NCI-H446 (cell line): ENCODE measurements around the gene PGD.
A peak's percentile ranks its signal among the peaks of the same experiment; 100 is the strongest.
"Not testable (repeated sequence)": the region's sequence is repeated elsewhere in the genome, so short reads cannot be mapped to it uniquely, and the experiment has no call there.

Experiments
- DNase-seq, 2 experiments: peaks; one replicate each; lab custom pipeline; 2025; lab: John Stamatoyannopoulos, UW

PGD gene

DNA sequence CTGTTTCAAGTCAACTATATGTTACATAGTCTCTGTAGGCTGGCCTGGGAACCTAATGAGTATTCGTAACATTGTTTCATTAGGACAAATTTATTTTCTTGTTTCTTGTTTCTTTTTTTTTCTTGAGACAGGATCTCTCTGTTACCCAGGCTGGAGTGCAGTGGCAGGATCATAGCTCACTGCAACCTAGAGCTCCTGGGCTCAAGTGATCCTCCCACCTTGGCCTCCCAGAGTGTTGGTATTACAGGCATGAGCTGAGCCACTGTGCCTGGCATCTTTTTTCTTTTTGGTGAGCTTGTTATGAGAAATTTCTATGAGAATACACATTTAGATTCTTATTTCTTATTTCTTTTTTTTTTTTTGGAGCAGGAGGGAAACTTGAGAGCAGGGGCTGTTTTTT lies 38.2 kb downstream of the PGD start:
- no peak for DNase-seq

- DNase-seq: no peak
Measured at GRCh38 chr1:10438677-10439163, 39.9 kb downstream of the PGD start.

DNA sequence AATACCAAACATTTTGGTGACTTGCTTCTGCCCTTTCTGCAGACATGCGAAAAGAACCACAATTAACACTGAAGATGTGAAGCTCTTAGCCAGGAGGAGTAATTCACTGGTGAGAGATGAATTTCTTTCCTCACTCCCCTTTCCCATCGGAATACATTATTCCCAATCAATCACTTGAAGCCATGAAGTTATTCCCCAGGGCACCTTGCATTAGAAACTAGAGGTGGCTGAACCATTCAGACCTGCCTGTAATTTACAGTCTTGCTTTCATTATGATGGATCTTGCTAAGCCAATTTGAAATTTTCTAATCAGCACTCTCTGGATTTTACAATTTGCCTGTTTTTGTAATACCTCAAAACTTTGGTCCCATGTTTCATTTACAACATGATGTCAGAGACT lies 41.4 kb downstream of the PGD start:
- DNase-seq: no peak

GRCh38 chr1:10440794-10441193 lies 41.9 kb downstream of the PGD start:
- no peak for DNase-seq

DNA sequence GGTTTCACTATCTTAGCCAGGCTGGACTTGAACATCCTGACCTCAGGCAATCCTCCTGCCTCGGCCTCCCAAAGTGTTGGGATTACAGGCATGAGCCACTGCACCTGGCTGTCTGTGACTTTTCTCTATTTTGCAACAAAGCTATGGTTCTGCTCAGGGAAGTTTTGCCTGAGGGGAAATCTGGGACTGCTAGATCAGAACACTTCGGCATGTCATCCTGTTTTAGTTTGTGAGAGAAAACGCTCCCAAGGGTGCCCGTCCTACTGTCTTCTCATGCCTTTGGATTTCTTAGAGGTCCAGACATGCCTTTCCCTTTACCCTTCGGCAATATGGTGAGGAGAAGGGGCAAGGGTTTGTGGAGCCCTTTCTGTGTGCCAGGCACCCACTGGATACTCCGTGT lies 45.4 kb downstream of the PGD start:
- no peak for DNase-seq

- DNase-seq: no peak
Measured at GRCh38 chr1:10444795-10445397, 46.0 kb downstream of the PGD start.

- DNase-seq: no peak
Measured at GRCh38 chr1:10446790-10447422, 48.0 kb downstream of the PGD start.

GRCh38 chr1:10449751-10450150 lies 50.9 kb downstream of the PGD start, which contains the start of gene CORT:
Gene CORT, plus strand, starts transcription at chr1:10450031. Its CDS starts 193 bp downstream, at chr1:10450224.
- DNase-seq: no peak

DNA sequence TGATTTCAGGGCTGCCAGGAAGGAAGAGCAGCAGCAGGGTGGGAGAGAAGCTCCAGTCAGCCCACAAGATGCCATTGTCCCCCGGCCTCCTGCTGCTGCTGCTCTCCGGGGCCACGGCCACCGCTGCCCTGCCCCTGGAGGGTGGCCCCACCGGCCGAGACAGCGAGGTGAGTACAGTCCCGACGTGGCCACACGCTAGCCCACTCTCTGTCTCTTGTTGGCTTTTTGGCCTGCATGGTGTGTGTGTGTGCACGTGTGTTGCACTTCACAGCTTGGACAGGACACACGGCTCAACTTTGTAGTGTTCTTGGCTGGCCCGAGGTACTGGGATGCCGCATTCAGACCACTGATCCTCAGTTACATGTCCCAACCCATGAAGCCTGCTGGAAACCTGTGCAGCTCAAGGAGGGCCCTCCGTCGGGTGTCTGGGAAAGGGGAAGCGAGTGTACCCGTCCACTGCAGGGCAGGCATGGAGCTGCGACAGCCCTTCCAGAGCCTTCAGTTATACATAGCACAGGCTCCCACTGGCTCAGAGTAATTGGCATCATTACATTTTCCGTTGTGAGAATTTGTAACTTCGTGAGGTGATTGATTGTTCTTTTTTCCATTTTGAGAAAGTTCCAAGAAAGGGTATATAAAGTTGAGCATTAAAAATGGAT lies 51.4 kb downstream of the PGD start:
- DNase-seq: no peak

GRCh38 chr1:10450836-10451235 lies 52.0 kb downstream of the PGD start:
- peak in 1 of 2 experiments; percentile 45 for DNase-seq

- DNase-seq: no peak
Measured at GRCh38 chr1:10451287-10451686, 52.4 kb downstream of the PGD start.

DNA sequence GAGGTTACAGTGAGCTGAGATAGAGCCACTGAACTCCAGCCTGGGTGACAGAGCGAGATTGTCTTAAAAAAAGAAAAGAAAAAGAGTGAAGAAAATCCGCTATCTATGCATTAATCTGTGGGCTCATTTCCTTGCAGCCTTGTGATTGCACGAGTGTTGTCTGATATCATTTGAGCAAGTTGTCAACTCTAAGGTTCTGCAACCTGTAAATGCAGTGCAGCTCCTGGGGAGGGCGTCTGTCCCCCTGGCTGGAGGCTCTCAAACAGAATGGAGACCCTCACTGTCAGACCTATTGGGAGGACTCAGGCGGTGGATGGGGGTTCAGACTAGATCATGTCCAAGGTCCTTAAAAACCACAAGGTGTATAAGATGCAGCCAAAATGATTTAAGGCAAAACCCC lies 57.2 kb downstream of the PGD start:
- DNase-seq: no peak

- DNase-seq: no peak
Measured at GRCh38 chr1:10456661-10457060, 57.8 kb downstream of the PGD start.

- DNase-seq: not testable (repeated sequence)
Measured at GRCh38 chr1:10457462-10457861, 58.6 kb downstream of the PGD start.

GRCh38 chr1:10457875-10458274 lies 59.0 kb downstream of the PGD start:
- no peak for DNase-seq

DNA sequence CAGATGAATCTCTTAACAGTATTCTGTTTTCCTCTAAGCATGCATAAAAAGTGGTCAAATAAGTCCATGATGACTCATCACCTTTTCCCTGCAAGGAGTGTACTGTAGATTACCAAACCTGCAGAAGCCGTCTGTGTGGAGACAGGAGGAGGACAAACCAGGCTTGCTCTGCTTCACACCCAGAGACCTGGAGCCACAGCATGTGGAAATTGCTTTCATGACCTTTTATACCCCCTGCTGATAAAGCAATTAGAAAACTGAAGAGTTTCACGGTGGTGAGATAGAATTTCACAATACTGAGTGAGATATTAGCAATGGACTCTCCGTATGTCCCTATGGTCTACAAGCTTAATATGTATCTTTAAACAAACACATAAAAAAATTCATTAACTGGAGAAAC lies 60.3 kb downstream of the PGD start:
- no peak for DNase-seq

GRCh38 chr1:10467078-10467477 lies 68.2 kb downstream of the PGD start:
- DNase-seq: no peak

GRCh38 chr1:10470043-10470442 lies 71.2 kb downstream of the PGD start:
- DNase-seq: no peak
